Adrenal gland (tissue), 5 donors: ENCODE results near the gene SMIM31.

Source experiments
- POLR2A ChIP-seq, 2 donors: fragments of 450-650 bp; IDR thresholded peaks; one replicate each; pipeline ENCODE4 v1.6.1; 2017; ENCODE audit warnings: antibody characterized with exemption in 2 of 2, mild to moderate bottlenecking in 2 of 2, moderate library complexity in 1 of 2
- TF ChIP-seq, protein P1 (sequence below), 6 experiments: fragments of 450-650 bp in 4 of 6; fragments of 200-600 bp in 2 of 6; sonication (generic) in 1 of 6; IDR thresholded peaks; 1 replicate in 5 of 6; 2 replicates in 1 of 6; pipeline versions ENCODE4 v1.5.1 to v1.8.0; 2016 to 2021; ENCODE audit warnings: antibody characterized with exemption in 6 of 6, mild to moderate bottlenecking in 2 of 6, moderate library complexity in 1 of 6
- donor health status: DM: no; HTN: no; CAD: no.

GRCh38 chr4:164783976-164784375 is 30.0 kb downstream of the SMIM31 start:
- TF ChIP-seq, protein P1, sequence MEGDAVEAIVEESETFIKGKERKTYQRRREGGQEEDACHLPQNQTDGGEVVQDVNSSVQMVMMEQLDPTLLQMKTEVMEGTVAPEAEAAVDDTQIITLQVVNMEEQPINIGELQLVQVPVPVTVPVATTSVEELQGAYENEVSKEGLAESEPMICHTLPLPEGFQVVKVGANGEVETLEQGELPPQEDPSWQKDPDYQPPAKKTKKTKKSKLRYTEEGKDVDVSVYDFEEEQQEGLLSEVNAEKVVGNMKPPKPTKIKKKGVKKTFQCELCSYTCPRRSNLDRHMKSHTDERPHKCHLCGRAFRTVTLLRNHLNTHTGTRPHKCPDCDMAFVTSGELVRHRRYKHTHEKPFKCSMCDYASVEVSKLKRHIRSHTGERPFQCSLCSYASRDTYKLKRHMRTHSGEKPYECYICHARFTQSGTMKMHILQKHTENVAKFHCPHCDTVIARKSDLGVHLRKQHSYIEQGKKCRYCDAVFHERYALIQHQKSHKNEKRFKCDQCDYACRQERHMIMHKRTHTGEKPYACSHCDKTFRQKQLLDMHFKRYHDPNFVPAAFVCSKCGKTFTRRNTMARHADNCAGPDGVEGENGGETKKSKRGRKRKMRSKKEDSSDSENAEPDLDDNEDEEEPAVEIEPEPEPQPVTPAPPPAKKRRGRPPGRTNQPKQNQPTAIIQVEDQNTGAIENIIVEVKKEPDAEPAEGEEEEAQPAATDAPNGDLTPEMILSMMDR (IDR thresholded peaks at IDR 0.05) = no peak
- no peak for TF ChIP-seq POLR2A (IDR thresholded peaks at IDR 0.05)
